ENCODE data around the gene TRPV5. TPM values are rescaled to one million over a fixed set of nuclear protein-coding genes. Genes with fewer than 3 reads are reported as not detected.

The TRPV5 gene
- total RNA-seq, 2 donors from 2014 or later: not detected

GRCh38 chr7:142898377-142899170 lies 35.0 kb downstream of the TRPV5 start:
- peak; percentile 71 for ATAC-seq
- DNase-seq: peak in 3 of 4 donors; percentile 27 to 38 (median 32)
- Histone ChIP-seq H3K4me3 (no peak overlapping the region), H3K9me3 (no peaks in the 10 kb centered on the region), H3K36me3 (replicated peaks in 1 of 2; ENCODE audit: insufficient read depth in 1 of 2, low read depth in 2 of 2) (no peaks in the 10 kb centered on the region), H3K27ac (peak overlapping the region in 1 of 4 donors; percentile 1), H3K27me3 (no peaks in the 10 kb centered on the region), H3K4me1 (peaks cover 26% of the 10 kb centered on the region)
- TF ChIP-seq, protein P1, sequence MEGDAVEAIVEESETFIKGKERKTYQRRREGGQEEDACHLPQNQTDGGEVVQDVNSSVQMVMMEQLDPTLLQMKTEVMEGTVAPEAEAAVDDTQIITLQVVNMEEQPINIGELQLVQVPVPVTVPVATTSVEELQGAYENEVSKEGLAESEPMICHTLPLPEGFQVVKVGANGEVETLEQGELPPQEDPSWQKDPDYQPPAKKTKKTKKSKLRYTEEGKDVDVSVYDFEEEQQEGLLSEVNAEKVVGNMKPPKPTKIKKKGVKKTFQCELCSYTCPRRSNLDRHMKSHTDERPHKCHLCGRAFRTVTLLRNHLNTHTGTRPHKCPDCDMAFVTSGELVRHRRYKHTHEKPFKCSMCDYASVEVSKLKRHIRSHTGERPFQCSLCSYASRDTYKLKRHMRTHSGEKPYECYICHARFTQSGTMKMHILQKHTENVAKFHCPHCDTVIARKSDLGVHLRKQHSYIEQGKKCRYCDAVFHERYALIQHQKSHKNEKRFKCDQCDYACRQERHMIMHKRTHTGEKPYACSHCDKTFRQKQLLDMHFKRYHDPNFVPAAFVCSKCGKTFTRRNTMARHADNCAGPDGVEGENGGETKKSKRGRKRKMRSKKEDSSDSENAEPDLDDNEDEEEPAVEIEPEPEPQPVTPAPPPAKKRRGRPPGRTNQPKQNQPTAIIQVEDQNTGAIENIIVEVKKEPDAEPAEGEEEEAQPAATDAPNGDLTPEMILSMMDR (IDR thresholded peaks at IDR 0.05): no peak
- TF ChIP-seq POLR2A (IDR thresholded peaks at IDR 0.05): no peak
- intact Hi-C loops (cut with DNase I): no loop called here
- 49 to 60% methylated on average over 3 of the region's 3 CpGs for WGBS, 2 donors

DNA sequence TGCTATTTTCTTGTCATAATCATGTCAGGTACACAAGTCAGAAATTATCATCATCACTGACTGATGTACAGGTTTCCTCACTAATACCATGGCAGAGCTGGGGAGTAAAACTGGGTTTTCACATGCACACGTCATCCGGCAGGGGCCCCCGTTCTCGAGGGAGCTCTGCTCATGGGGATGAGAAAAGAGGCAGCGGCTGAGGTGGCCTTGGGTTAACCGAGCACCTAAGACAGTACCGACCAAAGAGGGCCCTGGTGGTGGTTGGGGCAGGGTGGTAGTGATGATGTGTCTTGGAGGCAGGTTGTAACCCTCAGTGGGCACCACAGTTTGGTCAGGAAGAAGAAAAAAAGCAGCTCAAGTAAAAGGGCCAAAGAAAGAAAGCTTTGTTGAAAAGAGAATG lies 35.9 kb downstream of the TRPV5 start:
- no peaks in the 10 kb centered on the region for H3K36me3 ChIP-seq (replicated peaks in 1 of 2; ENCODE audit: insufficient read depth in 1 of 2, low read depth in 2 of 2)
- no peak for DNase-seq
- WGBS, 2 donors: 87 to 89% methylated on average over 7 of the region's 7 CpGs

GRCh38 chr7:142896741-142897379 lies 36.7 kb downstream of the TRPV5 start:
- intact Hi-C loops (cut with DNase I): no loop called here
- WGBS, 2 donors: 71 to 84% methylated on average over 3 of the region's 3 CpGs
- H3K9me3 ChIP-seq: no peaks in the 10 kb centered on the region
- H3K27me3 ChIP-seq: no peaks in the 10 kb centered on the region
- no peaks in the 10 kb centered on the region for H3K36me3 ChIP-seq (replicated peaks in 1 of 2; ENCODE audit: insufficient read depth in 1 of 2, low read depth in 2 of 2)
- DNase-seq: no peak
- no peak overlapping the region for H3K4me3 ChIP-seq
- H3K27ac ChIP-seq: no peak overlapping the region
- no peak for ATAC-seq
- H3K4me1 ChIP-seq: peaks cover 26% of the 10 kb centered on the region
- TF ChIP-seq, protein P1 (IDR thresholded peaks at IDR 0.05): no peak
- no peak for TF ChIP-seq POLR2A (IDR thresholded peaks at IDR 0.05)

More for the DNA sequence above, 35.9 kb downstream of the TRPV5 start:
- intact Hi-C loops (cut with DNase I): no loop called here
- no peak for ATAC-seq
- H3K4me3 ChIP-seq: no peak overlapping the region
- no peaks in the 10 kb centered on the region for H3K9me3 ChIP-seq
- no peak overlapping the region for H3K27ac ChIP-seq
- H3K4me1 ChIP-seq: peaks cover 26% of the 10 kb centered on the region
- no peaks in the 10 kb centered on the region for H3K27me3 ChIP-seq
- TF ChIP-seq POLR2A (IDR thresholded peaks at IDR 0.05): no peak
- TF ChIP-seq, protein P1 (IDR thresholded peaks at IDR 0.05): no peak

DNA sequence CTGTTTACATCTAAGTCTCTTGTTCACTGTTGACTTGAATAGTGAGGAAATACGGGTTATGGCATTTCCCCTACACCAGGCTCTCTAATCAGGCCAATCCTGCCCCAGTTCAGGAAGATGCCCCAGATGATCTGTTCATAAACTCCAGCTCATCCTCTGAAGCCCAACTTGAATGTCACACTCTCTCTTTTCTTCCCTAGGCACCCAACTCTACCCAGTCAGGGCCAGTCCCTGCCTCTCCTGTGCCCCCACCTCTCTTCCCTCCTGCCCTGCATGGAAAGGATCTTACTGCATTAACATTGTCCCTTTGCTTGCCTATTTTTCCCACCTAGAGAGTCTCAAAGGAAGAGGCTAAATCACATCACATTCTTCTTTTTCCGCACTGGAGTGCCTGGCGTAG lies 37.4 kb downstream of the TRPV5 start:
- intact Hi-C loops (cut with DNase I): no loop called here
- Histone ChIP-seq H3K27ac (no peak overlapping the region), H3K4me3 (no peak overlapping the region), H3K36me3 (replicated peaks in 1 of 2; ENCODE audit: insufficient read depth in 1 of 2, low read depth in 2 of 2) (no peaks in the 10 kb centered on the region), H3K27me3 (no peaks in the 10 kb centered on the region), H3K4me1 (peaks cover 26% of the 10 kb centered on the region), H3K9me3 (no peaks in the 10 kb centered on the region)
- ATAC-seq: no peak
- TF ChIP-seq, protein P1 (IDR thresholded peaks at IDR 0.05): no peak
- TF ChIP-seq POLR2A (IDR thresholded peaks at IDR 0.05): no peak
- no peak for DNase-seq
- 84 to 94% methylated on average over 3 of the region's 3 CpGs for WGBS, 2 donors

Measured in body of pancreas (tissue), 4 donors.